Activated CD4-positive, alpha-beta T cell treated with anti-CD3 and anti-CD28 coated beads for 1 hour (primary cell): ENCODE results near the gene HPCAL1.
"Not testable (repeated sequence)": the region's sequence is repeated elsewhere in the genome, so short reads cannot be mapped to it uniquely, and the experiment has no call there.

Source experiments
- DNase-seq: peaks from one replicate; pipeline ENCODE4 v3.0.0-alpha.2; 2020

The HPCAL1 gene

GRCh38 chr2:10448576-10449485 lies 146.1 kb downstream of the HPCAL1 start:
- peak; percentile 91 for DNase-seq

DNA sequence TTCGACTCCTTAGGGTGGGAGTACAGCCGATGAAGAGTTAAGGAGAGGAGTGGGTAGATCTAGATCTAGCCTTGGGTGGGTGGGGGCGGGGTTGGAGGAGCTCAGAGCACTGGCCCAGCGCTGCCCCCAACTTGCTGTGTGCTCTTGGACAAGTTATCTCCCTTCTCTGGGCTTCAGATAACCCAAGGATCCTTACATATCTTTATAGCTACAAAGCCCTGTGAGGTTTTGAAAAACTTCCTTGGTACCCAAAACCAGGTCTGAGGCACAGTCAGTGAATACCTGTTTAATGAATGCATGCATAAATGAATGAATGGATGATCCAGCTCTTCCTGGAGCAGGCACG lies 146.8 kb downstream of the HPCAL1 start:
- no peak for DNase-seq

DNA sequence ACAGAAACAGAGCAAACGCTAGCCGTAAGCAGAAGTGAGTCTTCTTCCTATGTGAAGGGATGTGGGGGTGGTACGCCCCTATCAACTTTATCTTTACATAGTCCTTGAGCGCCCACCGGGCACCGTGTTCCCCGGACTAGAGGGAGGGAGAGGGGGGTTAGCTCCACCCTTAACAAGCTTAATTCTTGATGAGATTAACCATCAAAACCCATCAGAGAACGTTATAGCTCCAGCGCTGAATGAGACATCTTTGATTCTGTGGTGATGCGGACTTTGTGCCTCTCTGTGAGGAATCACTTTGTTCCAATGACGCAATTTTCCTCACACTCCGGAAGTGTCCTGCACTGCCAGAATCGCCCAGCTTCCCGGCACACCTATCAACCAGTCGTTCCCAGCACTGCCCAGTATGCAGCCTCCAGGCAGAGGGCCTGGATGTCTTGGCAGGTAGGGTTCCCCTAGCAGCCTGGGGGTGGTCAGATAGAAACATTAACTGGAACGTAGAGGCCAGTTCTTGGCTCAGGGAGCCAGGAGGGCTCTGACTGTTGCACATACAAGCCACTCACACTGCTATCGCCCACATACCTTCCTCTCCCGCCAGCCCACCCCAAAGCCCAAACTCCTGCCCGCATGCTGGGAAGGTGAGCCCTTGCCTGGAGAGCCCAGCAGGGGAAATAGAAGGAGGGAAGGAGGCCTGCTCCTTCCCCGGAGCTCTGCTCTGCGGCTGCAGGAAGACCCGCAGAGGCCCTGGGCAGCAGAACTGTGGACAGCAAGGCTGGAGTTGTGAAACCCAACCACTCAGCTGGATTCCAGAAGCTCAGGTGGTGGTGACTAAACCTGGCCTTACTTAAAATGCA lies 147.4 kb downstream of the HPCAL1 start:
- DNase-seq, result no peak

DNA sequence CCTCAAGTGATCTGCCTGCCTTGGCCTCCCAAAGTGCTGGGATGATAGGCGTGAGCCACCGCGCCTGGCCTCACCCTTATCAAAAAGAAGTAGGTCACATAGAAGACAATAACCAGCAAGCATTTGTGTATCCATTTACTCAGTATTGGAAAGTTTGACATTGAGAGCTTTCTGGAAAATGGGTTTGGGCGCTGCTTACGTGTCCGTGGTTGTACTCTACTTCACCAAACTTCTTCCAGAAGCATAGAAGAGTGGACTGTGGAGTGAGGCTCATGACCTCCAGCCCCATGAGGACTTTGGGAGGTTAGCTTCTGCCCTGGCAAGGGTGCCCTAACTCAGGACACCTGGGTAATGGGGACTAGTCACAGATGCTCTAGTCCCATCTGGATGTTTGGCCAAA lies 149.1 kb downstream of the HPCAL1 start:
- DNase-seq, result no peak

DNA sequence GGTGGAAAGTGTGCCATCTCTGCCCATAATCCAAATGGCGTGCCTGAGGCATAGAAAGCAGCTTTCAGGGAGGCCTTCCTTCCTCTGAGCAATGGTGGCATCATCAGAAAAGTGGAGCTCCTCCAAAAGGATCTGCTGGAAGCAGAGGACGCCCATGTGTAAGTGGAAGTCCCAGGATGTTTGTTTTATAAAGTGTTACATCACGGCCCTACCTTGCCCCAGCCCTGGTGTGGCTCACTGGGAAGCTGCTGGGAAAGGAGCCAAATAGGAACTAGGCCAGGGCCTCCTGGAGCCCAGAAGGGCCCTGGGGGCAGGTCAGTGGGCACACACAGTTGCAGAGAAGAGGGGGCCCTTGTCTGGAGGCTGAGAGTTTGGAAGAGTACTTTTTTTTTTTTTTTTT lies 149.6 kb downstream of the HPCAL1 start:
- no peak for DNase-seq

DNA sequence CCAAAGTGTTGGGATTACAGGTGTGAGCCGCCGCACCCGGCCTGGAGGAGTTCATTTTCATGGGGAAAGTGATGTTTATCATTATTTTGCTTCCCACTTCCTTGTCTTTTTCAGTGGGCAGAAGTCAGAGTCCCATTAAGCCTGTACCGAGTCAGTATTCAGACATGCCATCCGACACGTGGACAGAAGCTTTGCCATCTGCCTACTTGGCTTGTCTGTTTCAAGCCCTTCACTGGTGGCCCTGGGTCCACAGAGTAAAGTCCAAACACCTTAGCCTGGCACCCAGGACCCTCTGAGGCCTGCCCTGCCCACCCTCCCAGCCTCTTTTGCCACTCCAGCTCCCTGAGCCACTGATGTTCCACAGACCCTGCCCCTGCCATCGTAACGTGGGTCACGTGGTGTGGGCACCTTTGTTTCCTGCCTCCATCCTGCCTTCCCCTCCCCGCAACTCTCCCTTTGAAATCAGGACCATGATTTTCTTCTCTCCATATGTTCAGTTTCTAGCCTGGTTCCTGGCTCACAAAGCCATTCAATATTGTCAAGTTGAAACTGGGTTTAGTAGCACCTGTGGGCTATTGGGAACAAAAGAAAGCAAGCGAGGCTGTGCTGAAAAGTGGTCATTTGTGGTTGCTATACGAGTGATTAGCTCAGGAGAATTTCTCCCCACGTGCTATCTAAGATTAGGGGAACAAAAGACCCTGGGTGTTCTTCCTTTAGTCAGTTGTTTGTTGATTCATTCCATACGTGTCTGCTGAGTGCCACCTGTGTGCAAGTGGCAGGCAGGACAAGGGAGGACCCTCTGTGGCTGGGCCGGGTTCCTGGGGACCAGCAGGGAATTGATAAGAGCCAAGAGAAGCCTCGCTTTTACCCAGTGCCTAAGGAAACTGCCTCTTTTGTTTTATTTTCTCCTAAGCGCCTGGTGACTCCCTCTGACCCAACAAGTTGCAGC lies 150.5 kb downstream of the HPCAL1 start:
- DNase-seq, result no peak

DNA sequence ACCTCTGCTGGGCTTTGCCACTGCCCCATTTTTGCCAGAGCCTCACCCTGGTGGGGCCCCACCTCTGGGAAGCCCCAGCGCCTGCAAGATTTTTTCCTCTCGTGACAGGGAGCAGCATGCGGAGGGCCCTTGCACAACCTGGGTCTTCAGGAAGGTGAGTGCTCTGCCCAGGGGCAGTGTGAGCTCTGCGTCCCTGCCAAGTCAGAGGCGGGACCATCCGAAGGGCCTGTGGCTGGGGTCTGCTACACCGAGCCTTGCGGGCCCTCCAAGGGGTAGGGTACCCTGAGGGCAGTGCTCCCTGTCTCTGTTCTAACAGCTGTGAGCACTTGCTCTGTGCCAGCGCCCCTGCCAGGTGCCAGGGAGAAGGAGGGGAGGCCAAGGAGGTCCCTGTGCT lies 151.2 kb downstream of the HPCAL1 start:
- DNase-seq, result no peak

GRCh38 chr2:10454505-10454904 lies 151.8 kb downstream of the HPCAL1 start:
- DNase-seq, result no peak

DNA sequence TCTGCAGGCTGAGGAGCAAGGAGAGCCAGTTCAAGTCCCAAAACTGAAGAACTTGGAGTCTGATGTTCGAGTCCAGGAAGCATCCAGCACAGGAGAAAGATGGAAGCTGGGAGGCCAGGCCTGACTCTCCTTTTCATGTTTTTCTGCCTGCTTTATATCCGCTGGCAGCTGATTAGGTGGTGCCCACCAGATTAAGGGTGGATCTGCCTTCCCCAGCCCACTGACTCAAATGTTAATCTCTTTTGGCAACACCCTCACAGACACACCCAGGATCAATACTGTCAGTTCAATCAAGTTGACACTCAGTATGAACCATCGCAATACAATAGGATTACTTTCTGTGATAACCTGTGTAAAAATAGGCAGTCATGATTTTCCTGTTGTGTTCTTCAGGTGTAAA lies 154.5 kb downstream of the HPCAL1 start:
- not testable (repeated sequence) for DNase-seq

GRCh38 chr2:10457846-10458598 lies 155.3 kb downstream of the HPCAL1 start:
- no peak for DNase-seq

GRCh38 chr2:10460366-10460796 lies 157.7 kb downstream of the HPCAL1 start:
- no peak for DNase-seq

- no peak for DNase-seq
Measured at GRCh38 chr2:10462178-10463083, 159.7 kb downstream of the HPCAL1 start.

DNA sequence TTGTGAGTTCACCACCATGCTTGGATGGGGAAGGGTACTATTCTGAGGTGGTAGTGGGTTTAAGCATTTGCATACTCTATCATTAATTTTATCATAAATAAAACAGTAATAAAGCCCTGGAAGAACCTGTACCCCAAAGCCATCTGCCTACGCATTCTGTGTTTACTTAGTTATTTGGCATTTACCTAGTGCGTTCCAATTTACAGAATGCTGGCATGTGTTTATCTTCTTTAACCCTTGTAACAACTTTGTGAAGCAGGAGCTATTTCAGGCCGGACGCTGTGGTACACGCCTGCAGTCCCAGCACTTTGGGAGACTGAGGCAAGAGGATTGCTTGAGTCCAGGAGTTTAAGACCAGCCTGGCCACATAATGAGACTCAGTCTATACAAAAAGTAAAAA lies 163.2 kb downstream of the HPCAL1 start:
- DNase-seq, result no peak

DNA sequence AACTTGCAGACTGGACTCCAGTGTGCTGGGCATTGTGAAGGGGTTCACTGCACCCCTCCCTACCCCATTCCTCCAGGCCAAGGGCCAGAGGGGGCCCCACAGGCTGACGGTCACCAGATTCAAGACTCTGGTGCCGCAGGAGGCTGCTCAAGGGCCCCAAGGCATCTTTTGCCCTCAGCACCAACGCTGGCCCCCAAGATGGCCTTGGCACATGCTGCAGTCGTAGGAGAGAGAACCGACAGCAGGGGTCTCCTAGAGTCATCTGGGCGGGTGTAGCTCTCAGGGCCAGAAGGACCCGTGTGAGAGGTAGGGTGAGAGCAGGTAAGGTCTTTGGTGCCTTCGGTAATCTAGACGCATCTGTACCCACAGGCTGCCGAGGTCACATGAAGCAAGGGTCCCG lies 164.1 kb downstream of the HPCAL1 start:
- no peak for DNase-seq

DNA sequence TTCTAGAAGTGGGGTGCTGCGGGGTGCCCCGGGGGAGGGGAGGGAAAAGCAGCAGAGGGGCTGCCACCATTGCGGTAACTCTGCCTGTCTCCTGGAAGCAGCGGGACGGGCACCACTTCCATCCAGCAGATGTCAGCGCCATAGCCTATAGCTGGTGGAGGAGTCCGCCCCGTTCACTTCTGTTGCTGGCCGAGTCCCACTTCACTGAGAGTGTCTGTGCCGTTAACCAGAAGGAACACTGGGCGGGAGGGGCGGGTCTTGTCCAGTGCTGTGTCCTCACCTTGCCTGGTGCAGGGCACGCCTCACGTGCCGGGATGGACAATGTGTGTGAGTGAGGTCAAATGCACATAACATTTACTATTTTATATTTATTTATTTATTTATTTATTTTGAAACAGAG lies 164.7 kb downstream of the HPCAL1 start:
- DNase-seq, result no peak

GRCh38 chr2:10469301-10469700 lies 166.6 kb downstream of the HPCAL1 start:
- DNase-seq, result no peak

- no peak for DNase-seq
Measured at GRCh38 chr2:10469955-10470608, 167.4 kb downstream of the HPCAL1 start.

DNA sequence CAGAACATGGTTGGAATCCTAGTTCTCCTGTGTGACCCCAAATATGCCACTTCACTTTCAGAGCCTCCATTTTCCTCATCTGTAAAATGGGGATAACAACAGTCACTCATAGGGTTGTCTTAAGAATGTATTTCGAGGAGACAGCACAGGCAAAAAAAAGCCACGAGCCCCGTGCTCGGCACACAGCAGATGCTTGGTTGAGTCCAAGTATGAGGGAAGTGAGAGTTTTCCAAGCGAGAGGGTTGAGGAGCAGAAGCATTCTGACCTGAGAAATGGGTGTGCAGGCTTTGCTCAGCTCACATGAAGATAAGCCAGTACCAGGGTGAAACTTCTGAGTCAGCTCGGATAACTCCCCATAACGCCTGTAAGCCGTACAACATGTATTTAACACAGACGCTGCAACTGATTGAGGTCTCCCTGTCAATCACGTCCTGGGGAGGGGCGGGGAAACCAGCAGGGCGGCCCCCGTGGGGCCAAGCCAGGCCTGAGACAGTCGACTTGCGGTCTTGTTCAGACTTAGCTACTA lies 168.4 kb downstream of the HPCAL1 start:
- no peak for DNase-seq

DNA sequence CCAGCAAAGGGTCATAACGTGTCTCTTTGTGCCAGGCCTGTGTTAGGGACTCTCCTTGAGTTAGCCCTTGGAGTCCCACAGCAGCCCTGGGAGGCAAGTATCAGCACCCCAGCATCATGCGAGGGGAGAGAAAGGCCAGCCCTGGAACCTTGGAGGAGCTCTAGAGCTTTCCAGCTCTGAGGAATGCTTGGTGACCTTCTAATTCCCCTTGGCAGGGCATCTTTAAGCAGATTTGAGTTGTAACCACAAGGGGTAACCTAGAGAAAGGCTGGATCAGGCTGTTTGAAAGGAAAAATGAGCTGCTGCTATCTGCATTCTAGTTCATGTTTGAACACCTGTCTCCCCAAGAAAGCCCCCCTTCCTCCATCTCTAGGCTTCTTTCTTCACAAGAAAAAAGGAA lies 169.3 kb downstream of the HPCAL1 start:
- DNase-seq, result no peak

DNA sequence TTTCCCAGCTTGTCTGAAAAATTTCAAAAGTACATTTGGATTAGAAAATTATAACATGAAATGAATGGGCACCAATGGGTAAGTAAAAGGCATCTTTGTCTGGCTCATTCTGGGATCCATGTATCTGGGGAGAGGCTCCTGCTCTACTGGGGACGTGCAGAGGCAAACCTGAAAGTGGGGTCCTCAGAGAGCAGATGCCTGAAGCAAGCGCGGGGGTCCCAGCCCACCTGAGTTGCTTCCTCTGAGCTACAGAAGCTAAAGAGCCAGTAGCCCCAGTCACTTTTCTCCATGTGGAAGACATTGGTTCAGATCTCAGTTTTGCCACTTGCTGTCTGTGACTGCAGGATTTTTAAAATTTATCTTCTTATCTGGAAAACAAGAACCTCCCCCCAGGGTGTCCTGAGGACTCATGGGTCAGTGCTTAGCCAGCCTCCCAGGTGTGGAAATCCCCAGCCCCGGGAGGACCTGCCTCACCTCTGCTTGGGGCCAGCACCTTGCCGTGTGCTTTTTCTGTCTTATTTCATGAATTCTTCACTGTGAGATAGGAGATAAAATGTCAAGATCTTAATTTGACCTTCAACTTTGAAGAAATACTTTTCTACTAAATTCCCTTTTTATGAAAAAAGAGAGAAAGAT lies 170.5 kb downstream of the HPCAL1 start:
- no peak for DNase-seq
